VCaP (cell line): ENCODE measurements around the gene HEG1.

Experiments
- H3K27ac ChIP-seq: fragments of 450-650 bp; 2 replicates; pipeline ENCODE4 v1.5.1; 2017
- CTCF ChIP-seq: fragments of 450-650 bp; conservative IDR thresholded peaks from 2 replicates; pipeline ENCODE4 v1.5.1; 2017; ENCODE audit warnings: mild to moderate bottlenecking, moderate library complexity

Gene HEG1

GRCh38 chr3:124939661-124940060 is 116.1 kb downstream of the HEG1 start:
- no peak overlapping the region for H3K27ac ChIP-seq
- TF ChIP-seq CTCF: no peak

DNA sequence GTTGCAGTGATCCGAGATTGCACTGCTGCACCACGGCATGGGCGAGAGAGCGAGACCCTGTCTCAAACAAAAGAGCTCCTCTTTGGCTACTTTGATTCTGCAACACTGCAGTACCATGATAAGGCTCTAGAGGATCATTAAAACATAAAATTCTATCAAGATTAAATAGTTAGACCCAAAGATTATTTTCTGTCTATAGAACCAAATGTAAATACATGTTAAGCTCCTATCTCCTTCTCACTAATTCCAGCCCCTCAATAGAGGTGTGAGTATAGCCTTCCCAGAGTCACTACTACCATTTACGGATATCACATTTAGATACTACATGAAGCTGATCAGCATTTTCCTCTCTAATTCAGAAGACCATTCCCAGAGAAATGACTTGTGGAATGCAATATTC is 116.9 kb downstream of the HEG1 start:
- TF ChIP-seq CTCF: no peak
- H3K27ac ChIP-seq: no peak overlapping the region

DNA sequence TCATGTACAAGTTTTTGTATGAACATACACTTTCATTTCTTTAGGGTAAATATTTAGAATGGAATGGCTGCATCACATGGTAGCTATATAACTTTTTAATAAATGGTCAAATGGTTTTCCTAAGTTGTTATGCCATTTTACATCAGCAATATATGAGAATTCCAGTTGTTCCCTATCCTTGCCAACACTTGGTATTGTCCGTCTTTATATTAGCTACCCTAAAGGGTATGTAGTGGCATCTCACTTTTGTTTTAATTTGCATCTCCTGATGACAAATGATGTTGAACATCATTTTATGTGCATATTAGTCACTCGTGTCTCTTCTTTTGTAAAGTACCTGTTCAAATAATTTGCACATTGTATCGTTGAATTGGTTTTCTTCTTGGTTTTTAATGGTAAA is 118.7 kb downstream of the HEG1 start:
- no peak overlapping the region for H3K27ac ChIP-seq
- TF ChIP-seq CTCF: no peak

- TF ChIP-seq CTCF: no peak
- H3K27ac ChIP-seq: peak overlapping the region; percentile 36; the same call in 1 of the 2 replicates
Observed at GRCh38 chr3:124935794-124936542, 119.8 kb downstream of the HEG1 start.

DNA sequence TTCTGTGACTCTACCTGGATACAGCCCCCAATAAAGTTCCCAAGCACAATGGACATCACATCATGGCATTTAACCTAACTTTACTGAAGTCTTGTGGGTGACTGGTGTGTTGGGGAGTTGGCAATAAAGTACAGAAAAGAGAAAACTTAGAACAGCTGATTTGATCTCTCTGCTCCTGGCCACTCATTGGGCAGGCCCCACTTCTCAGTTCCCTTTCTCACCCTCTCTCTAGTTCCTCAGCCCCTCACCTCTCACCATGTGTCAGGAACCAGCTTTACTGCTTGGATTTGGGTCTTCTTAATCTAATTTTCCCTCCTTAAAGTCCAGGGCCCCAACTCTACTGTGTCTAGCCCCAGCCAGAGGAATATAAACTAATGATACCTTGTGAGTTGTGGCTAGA is 120.5 kb downstream of the HEG1 start:
- H3K27ac ChIP-seq: peak overlapping the region; percentile 36; the same call in 1 of the 2 replicates
- no peak for TF ChIP-seq CTCF

DNA sequence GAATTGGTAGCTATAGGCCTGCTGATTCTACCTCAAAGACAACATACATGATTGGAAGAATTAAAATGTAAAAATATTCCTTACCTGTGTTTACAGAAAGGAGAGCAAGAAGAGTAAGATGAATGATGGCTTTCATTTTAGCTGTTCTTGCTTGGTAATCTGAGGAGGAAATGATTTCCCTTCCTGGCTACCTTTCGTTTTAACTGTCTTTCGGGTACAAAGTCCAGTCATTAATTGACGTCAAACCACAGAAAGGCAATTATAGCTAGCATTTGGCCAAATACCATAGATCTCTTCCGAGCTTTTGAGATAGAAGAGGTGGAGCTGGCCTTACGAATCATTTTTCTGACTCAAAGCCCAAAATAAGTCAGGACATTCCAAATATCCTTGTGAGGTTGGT is 121.2 kb downstream of the HEG1 start, which contains the start of gene MUC13:
TSS of gene MUC13 (minus strand) at position 175 of the 400 bp plus-strand sequence. CDS start at position 136, 39 bp downstream.
- peak within 1 kb of the TSS; percentile 36; the same call in 1 of the 2 replicates for H3K27ac ChIP-seq
- TF ChIP-seq CTCF: no peak

DNA sequence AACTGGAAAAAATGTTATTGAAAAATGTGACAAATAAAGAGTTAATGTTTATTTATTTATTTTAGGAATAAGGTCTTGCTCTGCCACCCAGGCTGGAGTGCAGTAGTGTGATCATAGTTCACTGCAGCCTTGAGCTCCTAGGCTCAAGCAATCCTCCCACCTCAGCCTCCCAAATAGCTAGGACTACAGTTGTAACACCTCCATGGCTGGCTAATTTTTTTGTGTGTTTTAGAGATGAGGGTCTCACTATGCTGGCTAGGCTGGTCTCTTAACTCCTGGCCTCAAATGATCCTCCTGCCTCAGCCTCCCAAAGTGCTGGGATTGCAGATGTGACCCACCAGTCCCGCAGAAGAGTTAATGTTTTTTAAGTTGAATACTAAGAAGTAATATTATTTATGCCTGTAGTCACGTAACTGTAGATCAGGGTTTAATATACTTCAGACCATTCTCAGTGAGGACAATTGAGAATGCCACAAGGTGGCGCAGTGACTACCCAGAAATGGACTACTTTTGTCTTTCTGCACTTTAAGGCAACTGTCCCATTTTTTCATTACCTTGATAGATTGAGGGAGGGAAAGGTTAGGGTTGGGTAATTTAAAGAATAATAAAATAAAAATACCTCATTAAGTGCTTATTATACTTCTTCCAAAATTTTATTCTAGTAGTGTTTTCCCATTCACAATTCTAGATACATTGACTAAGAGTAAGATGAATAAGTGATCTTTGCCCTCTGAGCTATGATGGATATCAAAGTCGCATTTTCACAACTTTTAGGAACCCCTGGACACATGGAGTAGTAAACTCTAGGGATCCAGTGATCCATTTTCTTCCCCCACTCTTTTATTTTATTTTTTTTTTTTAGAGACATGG is 127.2 kb downstream of the HEG1 start:
- H3K27ac ChIP-seq: no peak overlapping the region
- TF ChIP-seq CTCF: peak; percentile 89
